Esophagus muscularis mucosa (tissue), 4 donors: ENCODE data around the gene ZNF185. TPM values are rescaled to one million over a fixed set of nuclear protein-coding genes. Genes with fewer than 3 reads are reported as not detected.

ENCODE experiments used
- DNase-seq: peaks from one replicate; pipeline ENCODE4 v3.0.0-alpha.2; 2017; ENCODE audit errors: extremely low spot score
- H3K27ac ChIP-seq, 4 donors: fragments of 200-600 bp; sonication (generic); replicated peaks in 1 of 4; 1 replicate in 3 of 4; 2 replicates in 1 of 4; pipeline ENCODE4 v1.5.1; 2016 to 2019; ENCODE audit warnings: mild to moderate bottlenecking in 1 of 4
- H3K27me3 ChIP-seq, 4 donors: fragments of 200-600 bp; sonication (generic); one replicate each; pipeline versions ENCODE4 v1.5.1 to v1.6.0; 2016 to 2019
- H3K36me3 ChIP-seq, 4 donors: fragments of 200-600 bp; sonication (generic); one replicate each; pipeline ENCODE4 v1.5.1; 2016 to 2019
- H3K4me1 ChIP-seq, 4 donors: fragments of 200-600 bp; sonication (generic); one replicate each; pipeline ENCODE4 v1.5.1; 2016 to 2019
- H3K4me3 ChIP-seq, 4 donors: fragments of 200-600 bp; sonication (generic); 1 replicate in 2 of 4; 2 replicates in 2 of 4; pipeline ENCODE4 v1.5.1; 2016 to 2019; ENCODE audit warnings: mild to moderate bottlenecking in 4 of 4, moderate library complexity in 1 of 4
- H3K9me3 ChIP-seq, 4 donors: fragments of 200-600 bp; sonication (generic); 1 replicate in 3 of 4; 2 replicates in 1 of 4; pipeline ENCODE4 v1.5.1; 2016 to 2019
- CTCF ChIP-seq, 3 experiments: fragments of 200-600 bp in 2 of 3; fragments of 450-650 bp in 1 of 3; sonication (generic) in 2 of 3; IDR thresholded peaks; one replicate each; pipeline ENCODE4 v1.5.1; 2017 to 2019; ENCODE audit warnings: antibody characterized with exemption in 3 of 3, mild to moderate bottlenecking in 2 of 3, moderate library complexity in 1 of 3
- EP300 ChIP-seq: sonication (generic); formaldehyde crosslinking; IDR thresholded peaks from one replicate; pipeline ENCODE4 v1.6.1; 2017; ENCODE audit warnings: antibody characterized with exemption
- POLR2A ChIP-seq: fragments of 450-650 bp; IDR thresholded peaks from one replicate; pipeline ENCODE4 v1.6.1; 2017; ENCODE audit warnings: antibody characterized with exemption, moderate library complexity, mild to moderate bottlenecking, low read depth
- POLR2AphosphoS5 ChIP-seq, 2 donors: sonication (generic); formaldehyde crosslinking; IDR thresholded peaks; one replicate each; pipeline ENCODE4 v1.6.1; 2017; ENCODE audit warnings: antibody characterized with exemption in 2 of 2
- WGBS: methylation state at CpG from one replicate; pipeline ENCODE4 v1.1.5; 2018; 5-methylcytosine and 5-hydroxymethylcytosine counted together
- intact Hi-C: fragments of 100-400 bp; cut with DNase I; formaldehyde crosslinking; loops from one replicate; pipeline ENCODE4 v1.15.1; 2023
- total RNA-seq, 4 donors: library from RNA; depleted of rRNA; stranded (reverse); fragments of >200 nt; gene quantifications; one replicate each; pipeline versions ENCODE4 v1.1.0 to v1.2.1, GENCODE V29; 2016

ZNF185 gene
- total RNA-seq, 4 donors from 2014 or later: 2.5 to 3.7 (median 3.0) TPM

- Histone ChIP-seq H3K27ac (no peak overlapping the region), H3K9me3 (no peaks in the 10 kb centered on the region), H3K27me3 (no peaks in the 10 kb centered on the region), H3K4me3 (no peak overlapping the region), H3K36me3 (peaks cover 0 to 67% (median 30%) of the 10 kb centered on the region in 4 donors), H3K4me1 (no peaks in the 10 kb centered on the region)
- TF ChIP-seq POLR2AphosphoS5 (IDR thresholded peaks at IDR 0.05): no peak
- TF ChIP-seq CTCF (IDR thresholded peaks at IDR 0.05): no peak
- TF ChIP-seq POLR2A: no peak
- TF ChIP-seq EP300: no peak
- WGBS: 66% methylated on average over 6 of the region's 6 CpGs
- no peak for DNase-seq
- intact Hi-C loops: no loop called here
These were observed 36.0 kb upstream of the ZNF185 start for GRCh38 chrX:152861826-152862225.

- H3K36me3 ChIP-seq: peaks cover 0 to 76% (median 44%) of the 10 kb centered on the region in 4 donors
These were observed 32.5 kb upstream of the ZNF185 start for GRCh38 chrX:152865232-152865920.

GRCh38 chrX:152866386-152866785, 31.5 kb upstream of the ZNF185 start:
- no peak for DNase-seq
- intact Hi-C loops: no loop called here
- Histone ChIP-seq H3K9me3 (no peaks in the 10 kb centered on the region), H3K36me3 (peaks cover 0 to 72% (median 44%) of the 10 kb centered on the region in 4 donors), H3K4me1 (no peaks in the 10 kb centered on the region), H3K27me3 (no peaks in the 10 kb centered on the region), H3K4me3 (no peak overlapping the region), H3K27ac (no peak overlapping the region)
- WGBS: 80% methylated on average over 5 of the region's 5 CpGs
- TF ChIP-seq POLR2A: no peak
- TF ChIP-seq EP300: no peak

More at GRCh38 chrX:152865232-152865920, 32.5 kb upstream of the ZNF185 start:
- TF ChIP-seq EP300: no peak
- TF ChIP-seq POLR2AphosphoS5 (IDR thresholded peaks at IDR 0.05): no peak
- TF ChIP-seq CTCF (IDR thresholded peaks at IDR 0.05): no peak
- TF ChIP-seq POLR2A: no peak
- intact Hi-C loops: no loop called here
- Histone ChIP-seq H3K4me1 (no peaks in the 10 kb centered on the region), H3K27ac (no peak overlapping the region), H3K9me3 (no peaks in the 10 kb centered on the region), H3K27me3 (no peaks in the 10 kb centered on the region), H3K4me3 (no peak overlapping the region)
- 87% methylated on average over 12 of the region's 17 CpGs for WGBS
- no peak for DNase-seq

DNA sequence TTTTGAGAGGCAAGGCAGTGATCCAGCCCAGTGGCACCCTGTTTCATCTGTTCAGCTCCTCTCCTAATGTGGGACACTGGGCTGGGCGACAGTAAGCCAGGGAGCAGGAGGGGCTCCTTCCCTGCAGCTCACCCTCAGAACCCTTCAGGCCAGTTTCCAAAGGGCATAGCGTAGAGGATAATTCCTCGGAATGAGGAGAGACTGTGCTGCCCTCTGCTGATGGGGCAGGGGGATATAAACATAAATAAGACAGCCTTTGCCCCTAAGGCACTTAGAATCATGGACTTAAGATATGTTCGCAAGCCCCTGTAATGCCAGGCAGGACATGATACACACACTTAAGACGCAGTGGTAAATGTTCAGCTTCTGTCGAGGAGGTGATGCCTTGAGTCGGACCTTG, 27.9 kb upstream of the ZNF185 start:
- H3K9me3 ChIP-seq: no peaks in the 10 kb centered on the region
- peaks cover 0 to 52% (median 39%) of the 10 kb centered on the region in 4 donors for H3K36me3 ChIP-seq
- TF ChIP-seq CTCF (IDR thresholded peaks at IDR 0.05): no peak
- TF ChIP-seq POLR2AphosphoS5 (IDR thresholded peaks at IDR 0.05): no peak
- no peak for TF ChIP-seq POLR2A
- no peak for TF ChIP-seq EP300
- intact Hi-C loops: no loop called here
- WGBS: 82% methylated on average over 7 of the region's 7 CpGs
- H3K4me3 ChIP-seq: no peak overlapping the region
- DNase-seq: no peak
- no peaks in the 10 kb centered on the region for H3K27me3 ChIP-seq
- H3K4me1 ChIP-seq: no peaks in the 10 kb centered on the region
- no peak overlapping the region for H3K27ac ChIP-seq

DNA sequence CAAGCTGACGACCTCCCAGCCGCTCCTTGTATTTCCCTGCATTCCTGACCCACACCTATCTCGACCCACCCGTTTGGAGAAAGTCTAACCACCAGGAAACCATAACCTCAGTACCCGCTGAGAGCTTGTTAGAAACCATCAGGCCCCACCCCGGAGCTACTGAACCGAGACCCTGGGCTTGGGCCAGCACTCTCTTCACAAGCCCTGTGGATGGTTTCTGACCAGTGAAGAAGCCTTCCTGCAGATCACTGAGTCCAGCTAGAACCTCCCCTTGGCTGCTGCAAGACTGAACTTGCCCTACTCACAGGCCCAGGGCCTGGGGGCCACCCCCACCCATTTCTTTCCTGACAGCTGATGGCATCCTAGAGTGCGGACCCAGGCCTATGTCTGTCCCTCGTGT, 26.6 kb upstream of the ZNF185 start:
- H3K36me3 ChIP-seq: peaks cover 0 to 39% (median 30%) of the 10 kb centered on the region in 4 donors
- H3K27me3 ChIP-seq: no peaks in the 10 kb centered on the region
- no peaks in the 10 kb centered on the region for H3K4me1 ChIP-seq
- H3K27ac ChIP-seq: no peak overlapping the region
- WGBS: 89% methylated on average over 8 of the region's 9 CpGs
- intact Hi-C loops: no loop called here
- H3K9me3 ChIP-seq: no peaks in the 10 kb centered on the region
- no peak for DNase-seq
- no peak overlapping the region for H3K4me3 ChIP-seq
- TF ChIP-seq POLR2AphosphoS5 (IDR thresholded peaks at IDR 0.05): no peak
- no peak for TF ChIP-seq POLR2A
- no peak for TF ChIP-seq EP300
- TF ChIP-seq CTCF (IDR thresholded peaks at IDR 0.05): no peak
